HepG2 (cell line): ENCODE results near the gene CFAP73. TPM values are rescaled to one million over a fixed set of nuclear protein-coding genes. Genes with fewer than 3 reads are reported as not detected.

Experiments used
- CEBPG ChIP-seq: IDR thresholded peaks from 2 replicates; pipeline ENCODE4 v1.6.1; 2016
- CREB1 ChIP-seq, 2 experiments: fragments of 450-650 bp in 1 of 2; IDR thresholded peaks; 2 replicates each; pipeline ENCODE4 v1.6.1; 2016 to 2017; ENCODE audit warnings: control low read depth in 1 of 2, mild to moderate bottlenecking in 1 of 2, missing compliant biosample characterization in 1 of 2, missing genetic modification characterization in 1 of 2
- HNRNPL ChIP-seq: fragments of 200-400 bp; formaldehyde crosslinking; IDR thresholded peaks from 2 replicates; pipeline ENCODE4 v1.6.1; 2017; ENCODE audit warnings: mild to moderate bottlenecking, low read depth, low read length
- MXI1 ChIP-seq: IDR thresholded peaks from 3 replicates; pipeline ENCODE4 v1.6.1; 2012; ENCODE audit warnings: low read depth, low read length, inconsistent platforms, borderline replicate concordance
- POLR2A ChIP-seq, 2 experiments: IDR thresholded peaks; 2 replicates each; pipeline ENCODE4 v1.6.1; 2011; ENCODE audit warnings: low read depth in 2 of 2, low read length in 2 of 2, mild to moderate bottlenecking in 1 of 2, moderate library complexity in 1 of 2; ENCODE audit not compliant: insufficient read depth in 1 of 2
- RELA ChIP-seq: sonication (generic); formaldehyde crosslinking; IDR thresholded peaks from 2 replicates; pipeline ENCODE4 v1.4.0; 2020; ENCODE audit warnings: missing genetic modification reagents
- SYNCRIP ChIP-seq: fragments of 200-400 bp; formaldehyde crosslinking; IDR thresholded peaks from 2 replicates; pipeline ENCODE4 v1.6.1; 2018; ENCODE audit warnings: mild to moderate bottlenecking, low read depth, low read length; ENCODE audit not compliant: insufficient read depth
- ZMYM3 ChIP-seq: sonication (generic); formaldehyde crosslinking; IDR thresholded peaks from 2 replicates; pipeline ENCODE4 v1.5.1; 2020; ENCODE audit warnings: mild to moderate bottlenecking, missing genetic modification reagents
- ZNF207 ChIP-seq: fragments of 450-650 bp; IDR thresholded peaks from 2 replicates; pipeline ENCODE4 v1.6.1; 2016; ENCODE audit warnings: antibody characterized with exemption, borderline replicate concordance
- ZNF614 ChIP-seq: IDR thresholded peaks from 2 replicates; pipeline ENCODE4 v1.6.1; 2018; ENCODE audit warnings: missing biosample characterization, missing genetic modification reagents, inconsistent platforms, borderline replicate concordance
- ZNF7 ChIP-seq: IDR thresholded peaks from 2 replicates; pipeline ENCODE4 v1.6.1; 2016; ENCODE audit warnings: missing biosample characterization, missing genetic modification reagents
- ZNF747 ChIP-seq: sonication (generic); formaldehyde crosslinking; IDR thresholded peaks from 2 replicates; pipeline ENCODE4 v1.8.1; 2023; ENCODE audit warnings: missing genetic modification reagents, mild to moderate bottlenecking, borderline replicate concordance
- ZNF879 ChIP-seq: sonication (generic); formaldehyde crosslinking; IDR thresholded peaks from 2 replicates; pipeline ENCODE4 v1.8.1; 2023; ENCODE audit warnings: missing genetic modification reagents
- polyA plus RNA-seq, 8 experiments: library from polyadenylated mRNA; depleted of rRNA in 3 of 8; stranded (reverse) in 7 of 8; unstranded in 1 of 8; fragments of >200 nt; fragmentation: Illumina TruSeq in 4 of 8; extraction: Trizol in 4 of 8; gene quantifications; 2 replicates each; pipeline versions ENCODE4 v1.2.1 to v1.2.3, GENCODE V29; 2011 to 2016; ENCODE audit warnings: low read depth in 4 of 8, missing spikeins in 1 of 8, mixed read lengths in 1 of 8; ENCODE audit not compliant: insufficient read depth in 1 of 8
- total RNA-seq, 5 experiments: library from RNA; depleted of rRNA; stranded (reverse); fragments of >200 nt; fragmentation: Illumina TruSeq; extraction: Trizol; gene quantifications; 2 replicates each; pipeline ENCODE4 v1.2.3, GENCODE V29; 2016; ENCODE audit warnings: low read depth in 1 of 5
- TF ChIP-seq, protein P1 (sequence below): sonication (generic); formaldehyde crosslinking; IDR thresholded peaks from 2 replicates; pipeline ENCODE4 v1.4.0; 2020; ENCODE audit warnings: mild to moderate bottlenecking, missing genetic modification reagents, borderline replicate concordance
- TF ChIP-seq, protein P2 (sequence below): sonication (generic); formaldehyde crosslinking; IDR thresholded peaks from 2 replicates; pipeline ENCODE4 v1.5.0; 2020; ENCODE audit warnings: mild to moderate bottlenecking, missing genetic modification reagents, borderline replicate concordance
- TF ChIP-seq, protein P3 (sequence below): sonication (generic); formaldehyde crosslinking; IDR thresholded peaks from 2 replicates; pipeline ENCODE4 v1.4.0; 2020; ENCODE audit warnings: missing genetic modification reagents, mild to moderate bottlenecking, borderline replicate concordance
- TF ChIP-seq, protein P4 (sequence below): sonication (generic); formaldehyde crosslinking; IDR thresholded peaks from 2 replicates; pipeline ENCODE4 v1.9.0; 2021; ENCODE audit warnings: missing genetic modification reagents, borderline replicate concordance

The CFAP73 gene
- total and polyA plus RNA-seq, 2 of the 13 experiments (the other 11 are each of a cell fraction or from before 2014, with no cell fraction given): not detected

DNA sequence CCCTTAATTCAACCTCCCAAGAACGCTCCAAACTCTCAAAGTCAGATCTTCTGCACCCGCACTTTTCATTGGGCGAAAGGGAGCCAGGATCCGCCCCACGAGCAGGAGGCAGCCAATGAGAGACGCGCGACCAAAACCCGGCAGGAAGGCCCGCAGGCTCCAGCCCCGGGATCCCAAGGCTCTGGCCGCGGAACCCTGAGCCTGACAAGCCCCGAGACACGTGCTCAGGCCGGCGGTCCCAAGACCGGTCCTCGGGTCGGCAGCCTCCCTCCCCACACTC, 35.3 kb downstream of the CFAP73 start (continued):
- TF ChIP-seq, protein P1, sequence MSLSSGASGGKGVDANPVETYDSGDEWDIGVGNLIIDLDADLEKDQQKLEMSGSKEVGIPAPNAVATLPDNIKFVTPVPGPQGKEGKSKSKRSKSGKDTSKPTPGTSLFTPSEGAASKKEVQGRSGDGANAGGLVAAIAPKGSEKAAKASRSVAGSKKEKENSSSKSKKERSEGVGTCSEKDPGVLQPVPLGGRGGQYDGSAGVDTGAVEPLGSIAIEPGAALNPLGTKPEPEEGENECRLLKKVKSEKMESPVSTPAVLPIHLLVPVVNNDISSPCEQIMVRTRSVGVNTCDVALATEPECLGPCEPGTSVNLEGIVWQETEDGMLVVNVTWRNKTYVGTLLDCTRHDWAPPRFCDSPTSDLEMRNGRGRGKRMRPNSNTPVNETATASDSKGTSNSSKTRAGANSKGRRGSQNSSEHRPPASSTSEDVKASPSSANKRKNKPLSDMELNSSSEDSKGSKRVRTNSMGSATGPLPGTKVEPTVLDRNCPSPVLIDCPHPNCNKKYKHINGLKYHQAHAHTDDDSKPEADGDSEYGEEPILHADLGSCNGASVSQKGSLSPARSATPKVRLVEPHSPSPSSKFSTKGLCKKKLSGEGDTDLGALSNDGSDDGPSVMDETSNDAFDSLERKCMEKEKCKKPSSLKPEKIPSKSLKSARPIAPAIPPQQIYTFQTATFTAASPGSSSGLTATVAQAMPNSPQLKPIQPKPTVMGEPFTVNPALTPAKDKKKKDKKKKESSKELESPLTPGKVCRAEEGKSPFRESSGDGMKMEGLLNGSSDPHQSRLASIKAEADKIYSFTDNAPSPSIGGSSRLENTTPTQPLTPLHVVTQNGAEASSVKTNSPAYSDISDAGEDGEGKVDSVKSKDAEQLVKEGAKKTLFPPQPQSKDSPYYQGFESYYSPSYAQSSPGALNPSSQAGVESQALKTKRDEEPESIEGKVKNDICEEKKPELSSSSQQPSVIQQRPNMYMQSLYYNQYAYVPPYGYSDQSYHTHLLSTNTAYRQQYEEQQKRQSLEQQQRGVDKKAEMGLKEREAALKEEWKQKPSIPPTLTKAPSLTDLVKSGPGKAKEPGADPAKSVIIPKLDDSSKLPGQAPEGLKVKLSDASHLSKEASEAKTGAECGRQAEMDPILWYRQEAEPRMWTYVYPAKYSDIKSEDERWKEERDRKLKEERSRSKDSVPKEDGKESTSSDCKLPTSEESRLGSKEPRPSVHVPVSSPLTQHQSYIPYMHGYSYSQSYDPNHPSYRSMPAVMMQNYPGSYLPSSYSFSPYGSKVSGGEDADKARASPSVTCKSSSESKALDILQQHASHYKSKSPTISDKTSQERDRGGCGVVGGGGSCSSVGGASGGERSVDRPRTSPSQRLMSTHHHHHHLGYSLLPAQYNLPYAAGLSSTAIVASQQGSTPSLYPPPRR (CRISPR knock-in tag): no peak
- TF ChIP-seq, protein P2, sequence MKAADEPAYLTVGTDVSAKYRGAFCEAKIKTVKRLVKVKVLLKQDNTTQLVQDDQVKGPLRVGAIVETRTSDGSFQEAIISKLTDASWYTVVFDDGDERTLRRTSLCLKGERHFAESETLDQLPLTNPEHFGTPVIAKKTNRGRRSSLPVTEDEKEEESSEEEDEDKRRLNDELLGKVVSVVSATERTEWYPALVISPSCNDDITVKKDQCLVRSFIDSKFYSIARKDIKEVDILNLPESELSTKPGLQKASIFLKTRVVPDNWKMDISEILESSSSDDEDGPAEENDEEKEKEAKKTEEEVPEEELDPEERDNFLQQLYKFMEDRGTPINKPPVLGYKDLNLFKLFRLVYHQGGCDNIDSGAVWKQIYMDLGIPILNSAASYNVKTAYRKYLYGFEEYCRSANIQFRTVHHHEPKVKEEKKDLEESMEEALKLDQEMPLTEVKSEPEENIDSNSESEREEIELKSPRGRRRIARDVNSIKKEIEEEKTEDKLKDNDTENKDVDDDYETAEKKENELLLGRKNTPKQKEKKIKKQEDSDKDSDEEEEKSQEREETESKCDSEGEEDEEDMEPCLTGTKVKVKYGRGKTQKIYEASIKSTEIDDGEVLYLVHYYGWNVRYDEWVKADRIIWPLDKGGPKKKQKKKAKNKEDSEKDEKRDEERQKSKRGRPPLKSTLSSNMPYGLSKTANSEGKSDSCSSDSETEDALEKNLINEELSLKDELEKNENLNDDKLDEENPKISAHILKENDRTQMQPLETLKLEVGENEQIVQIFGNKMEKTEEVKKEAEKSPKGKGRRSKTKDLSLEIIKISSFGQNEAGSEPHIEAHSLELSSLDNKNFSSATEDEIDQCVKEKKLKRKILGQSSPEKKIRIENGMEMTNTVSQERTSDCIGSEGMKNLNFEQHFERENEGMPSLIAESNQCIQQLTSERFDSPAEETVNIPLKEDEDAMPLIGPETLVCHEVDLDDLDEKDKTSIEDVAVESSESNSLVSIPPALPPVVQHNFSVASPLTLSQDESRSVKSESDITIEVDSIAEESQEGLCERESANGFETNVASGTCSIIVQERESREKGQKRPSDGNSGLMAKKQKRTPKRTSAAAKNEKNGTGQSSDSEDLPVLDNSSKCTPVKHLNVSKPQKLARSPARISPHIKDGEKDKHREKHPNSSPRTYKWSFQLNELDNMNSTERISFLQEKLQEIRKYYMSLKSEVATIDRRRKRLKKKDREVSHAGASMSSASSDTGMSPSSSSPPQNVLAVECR (CRISPR knock-in tag): no peak
- TF ChIP-seq CREB1 (IDR thresholded peaks at IDR 0.05): no peak
- TF ChIP-seq CREB1 (CRISPR knock-in tag; IDR thresholded peaks at IDR 0.05): no peak
- TF ChIP-seq, protein P3, sequence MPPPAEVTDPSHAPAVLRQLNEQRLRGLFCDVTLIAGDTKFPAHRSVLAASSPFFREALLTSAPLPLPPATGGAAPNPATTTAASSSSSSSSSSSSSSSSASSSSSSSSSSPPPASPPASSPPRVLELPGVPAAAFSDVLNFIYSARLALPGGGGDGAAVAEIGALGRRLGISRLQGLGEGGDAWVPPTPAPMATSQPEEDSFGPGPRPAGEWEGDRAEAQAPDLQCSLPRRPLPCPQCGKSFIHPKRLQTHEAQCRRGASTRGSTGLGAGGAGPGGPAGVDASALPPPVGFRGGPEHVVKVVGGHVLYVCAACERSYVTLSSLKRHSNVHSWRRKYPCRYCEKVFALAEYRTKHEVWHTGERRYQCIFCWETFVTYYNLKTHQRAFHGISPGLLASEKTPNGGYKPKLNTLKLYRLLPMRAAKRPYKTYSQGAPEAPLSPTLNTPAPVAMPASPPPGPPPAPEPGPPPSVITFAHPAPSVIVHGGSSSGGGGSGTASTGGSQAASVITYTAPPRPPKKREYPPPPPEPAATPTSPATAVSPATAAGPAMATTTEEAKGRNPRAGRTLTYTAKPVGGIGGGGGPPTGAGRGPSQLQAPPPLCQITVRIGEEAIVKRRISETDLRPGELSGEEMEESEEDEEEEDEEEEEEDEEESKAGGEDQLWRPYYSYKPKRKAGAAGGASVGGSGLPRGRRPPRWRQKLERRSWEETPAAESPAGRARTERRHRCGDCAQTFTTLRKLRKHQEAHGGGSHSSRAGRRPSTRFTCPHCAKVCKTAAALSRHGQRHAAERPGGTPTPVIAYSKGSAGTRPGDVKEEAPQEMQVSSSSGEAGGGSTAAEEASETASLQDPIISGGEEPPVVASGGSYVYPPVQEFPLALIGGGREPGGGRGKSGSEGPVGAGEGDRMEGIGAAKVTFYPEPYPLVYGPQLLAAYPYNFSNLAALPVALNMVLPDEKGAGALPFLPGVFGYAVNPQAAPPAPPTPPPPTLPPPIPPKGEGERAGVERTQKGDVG (CRISPR knock-in tag): 0 out of 2 replicates have a peak, but pooled peaks have one; percentile 21
- TF ChIP-seq ZNF879: peak; percentile 40; the same call in 1 of the 2 replicates
- no peak for TF ChIP-seq ZNF207
- TF ChIP-seq ZNF614 (CRISPR knock-in tag): no peak
- peak; percentile 57; the same call in 2 of the 3 replicates for TF ChIP-seq MXI1
- no peak for TF ChIP-seq RELA (CRISPR knock-in tag)
- TF ChIP-seq SYNCRIP: no peak
- TF ChIP-seq ZMYM3 (CRISPR knock-in tag): no peak
- no peak for TF ChIP-seq ZNF7 (CRISPR knock-in tag)
- peak in 1 of 2 experiments; percentile 51; a peak in 1 of 4 replicates for TF ChIP-seq POLR2A (IDR thresholded peaks at IDR 0.05; ENCODE audit: insufficient read depth in 1 of 2, low read depth in 2 of 2, low read length in 2 of 2)
- TF ChIP-seq, protein P4, sequence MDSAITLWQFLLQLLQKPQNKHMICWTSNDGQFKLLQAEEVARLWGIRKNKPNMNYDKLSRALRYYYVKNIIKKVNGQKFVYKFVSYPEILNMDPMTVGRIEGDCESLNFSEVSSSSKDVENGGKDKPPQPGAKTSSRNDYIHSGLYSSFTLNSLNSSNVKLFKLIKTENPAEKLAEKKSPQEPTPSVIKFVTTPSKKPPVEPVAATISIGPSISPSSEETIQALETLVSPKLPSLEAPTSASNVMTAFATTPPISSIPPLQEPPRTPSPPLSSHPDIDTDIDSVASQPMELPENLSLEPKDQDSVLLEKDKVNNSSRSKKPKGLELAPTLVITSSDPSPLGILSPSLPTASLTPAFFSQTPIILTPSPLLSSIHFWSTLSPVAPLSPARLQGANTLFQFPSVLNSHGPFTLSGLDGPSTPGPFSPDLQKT (CRISPR knock-in tag): no peak
- no peak for TF ChIP-seq ZNF747 (CRISPR knock-in tag)
- no peak for TF ChIP-seq HNRNPL
- no peak for TF ChIP-seq CEBPG (CRISPR knock-in tag)
